Measurements from ENCODE around the gene TBC1D9.

TBC1D9 gene

GRCh38 chr4:140637836-140638235 lies 118.3 kb downstream of the TBC1D9 start:
- Histone ChIP-seq H3K27ac (ENCODE audit: extremely low read depth, low read depth, low read length) (no peak overlapping the region), H3K4me3 (ENCODE audit: low read depth, low read length) (no peak overlapping the region), H3K9me3 (ENCODE audit: control insufficient read depth, insufficient read depth, low read depth, low read length) (no peaks in the 10 kb centered on the region), H3K36me3 (ENCODE audit: control insufficient read depth in 2 of 2, insufficient read depth in 1 of 2, low read length in 2 of 2) (peaks cover 4 to 58% of the 10 kb centered on the region in 2 experiments; a peak in 2 of 3 replicates), H3K4me1 (ENCODE audit: control insufficient read depth, insufficient read depth, low read length) (no peaks in the 10 kb centered on the region)
- TF ChIP-seq ZNF571 (tag by site-specific recombination; IDR thresholded peaks at IDR 0.05) (no peak), ZNF654 (tag by site-specific recombination; IDR thresholded peaks at IDR 0.05; ENCODE audit: low read depth) (peak; percentile 26; the same call in 1 of the 2 replicates), SCRT2 (tag by site-specific recombination; IDR thresholded peaks at IDR 0.05) (0 out of 2 replicates have a peak, but pooled peaks have one; percentile 1)
- ChIA-PET POLR2A (interaction anchor here (0.7 kb wide), 1 partner anchor 201 kb away, joined by 3 read pairs; no protein-coding TSS in a partner anchor), CTCF (interaction anchor here (0.6 to 1.2 kb wide), 2 partner anchors 278 to 983 kb away, joined by 3 to 7 read pairs; no protein-coding TSS in a partner anchor)

- Histone ChIP-seq H3K36me3 (ENCODE audit: control insufficient read depth in 2 of 2, insufficient read depth in 1 of 2, low read length in 2 of 2) (peaks cover 4 to 66% of the 10 kb centered on the region in 2 experiments; a peak in 2 of 3 replicates), H3K4me3 (ENCODE audit: low read depth, low read length) (no peak overlapping the region), H3K27ac (ENCODE audit: extremely low read depth, low read depth, low read length) (no peak overlapping the region), H3K4me1 (ENCODE audit: control insufficient read depth, insufficient read depth, low read length) (no peaks in the 10 kb centered on the region), H3K9me3 (ENCODE audit: control insufficient read depth, insufficient read depth, low read depth, low read length) (no peaks in the 10 kb centered on the region)
- ChIA-PET POLR2A (no interaction called here), CTCF (interaction anchor here (0.6 to 0.9 kb wide), 5 partner anchors 15 to 174 kb away, joined by 3 to 4 read pairs (median 4); no protein-coding TSS in a partner anchor)
- no peak for TF ChIP-seq ZNF10 (tag by site-specific recombination; IDR thresholded peaks at IDR 0.05)
- TF ChIP-seq EGR2 (tag by site-specific recombination; IDR thresholded peaks at IDR 0.05; ENCODE audit: low read depth), result 0 out of 2 replicates have a peak, but pooled peaks have one; percentile 25
Observed at GRCh38 chr4:140635606-140636005, 120.6 kb downstream of the TBC1D9 start.

DNA sequence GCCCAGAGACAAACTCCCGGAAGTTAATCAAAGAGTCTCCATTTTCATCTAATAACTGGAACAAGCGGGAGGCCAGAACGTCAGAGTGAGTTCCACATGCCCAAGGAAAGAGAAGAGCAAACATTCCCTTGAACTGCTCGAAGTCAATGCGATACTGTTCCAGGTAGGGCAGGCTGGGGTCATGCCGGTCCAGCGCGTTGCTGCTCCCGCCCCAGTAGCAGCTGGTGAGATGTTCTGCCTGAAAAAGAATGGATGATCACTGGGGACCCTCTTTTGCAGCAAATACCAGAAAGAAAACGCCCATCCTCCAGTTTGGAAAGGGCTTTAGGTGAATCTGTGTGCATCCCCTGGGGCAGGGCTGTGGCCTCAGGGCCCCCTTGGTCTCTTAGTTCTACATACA lies 122.2 kb downstream of the TBC1D9 start:
- no peaks in the 10 kb centered on the region for H3K4me1 ChIP-seq (ENCODE audit: control insufficient read depth, insufficient read depth, low read length)
- CTCF ChIA-PET, result no interaction called here
- POLR2A ChIA-PET, result no interaction called here
- H3K9me3 ChIP-seq (ENCODE audit: control insufficient read depth, insufficient read depth, low read depth, low read length), result no peaks in the 10 kb centered on the region
- H3K36me3 ChIP-seq (ENCODE audit: control insufficient read depth in 2 of 2, insufficient read depth in 1 of 2, low read length in 2 of 2), result peaks cover 4 to 65% of the 10 kb centered on the region in 2 experiments; a peak in 2 of 3 replicates
- TF ChIP-seq ZSCAN30 (tag by site-specific recombination; IDR thresholded peaks at IDR 0.05), result no peak
- TF ChIP-seq, protein P1, sequence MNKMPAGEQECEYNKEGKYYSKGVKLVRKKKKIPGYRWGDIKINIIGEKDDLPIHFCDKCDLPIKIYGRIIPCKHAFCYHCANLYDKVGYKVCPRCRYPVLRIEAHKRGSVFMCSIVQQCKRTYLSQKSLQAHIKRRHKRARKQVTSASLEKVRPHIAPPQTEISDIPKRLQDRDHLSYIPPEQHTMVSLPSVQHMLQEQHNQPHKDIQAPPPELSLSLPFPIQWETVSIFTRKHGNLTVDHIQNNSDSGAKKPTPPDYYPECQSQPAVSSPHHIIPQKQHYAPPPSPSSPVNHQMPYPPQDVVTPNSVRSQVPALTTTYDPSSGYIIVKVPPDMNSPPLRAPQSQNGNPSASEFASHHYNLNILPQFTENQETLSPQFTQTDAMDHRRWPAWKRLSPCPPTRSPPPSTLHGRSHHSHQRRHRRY (tag by site-specific recombination; IDR thresholded peaks at IDR 0.05), result no peak
- H3K27ac ChIP-seq (ENCODE audit: extremely low read depth, low read depth, low read length), result no peak overlapping the region
- H3K4me3 ChIP-seq (ENCODE audit: low read depth, low read length), result no peak overlapping the region

GRCh38 chr4:140633124-140633523 lies 123.1 kb downstream of the TBC1D9 start:
- TF ChIP-seq ZNF394 (tag by site-specific recombination; IDR thresholded peaks at IDR 0.05; ENCODE audit: borderline replicate concordance) (no peak), ZNF670 (tag by site-specific recombination; IDR thresholded peaks at IDR 0.05; ENCODE audit: low read depth) (no peak), SCRT2 (tag by site-specific recombination; IDR thresholded peaks at IDR 0.05) (no peak), ZFHX2 (tag by site-specific recombination; conservative IDR thresholded peaks at IDR 0.05) (no peak), BCL11A (tag by site-specific recombination; IDR thresholded peaks at IDR 0.05; ENCODE audit: low read depth) (no peak), ZNF585B (tag by site-specific recombination; IDR thresholded peaks at IDR 0.05) (no peak), YY2 (tag by site-specific recombination; IDR thresholded peaks at IDR 0.05) (no peak), OVOL3 (tag by site-specific recombination; IDR thresholded peaks at IDR 0.05) (no peak), ZNF654 (tag by site-specific recombination; IDR thresholded peaks at IDR 0.05; ENCODE audit: low read depth) (no peak), ZNF211 (tag by site-specific recombination; IDR thresholded peaks at IDR 0.05; ENCODE audit: low read depth) (no peak), ZNF398 (tag by site-specific recombination; IDR thresholded peaks at IDR 0.05) (no peak)
- TF ChIP-seq, protein P2, sequence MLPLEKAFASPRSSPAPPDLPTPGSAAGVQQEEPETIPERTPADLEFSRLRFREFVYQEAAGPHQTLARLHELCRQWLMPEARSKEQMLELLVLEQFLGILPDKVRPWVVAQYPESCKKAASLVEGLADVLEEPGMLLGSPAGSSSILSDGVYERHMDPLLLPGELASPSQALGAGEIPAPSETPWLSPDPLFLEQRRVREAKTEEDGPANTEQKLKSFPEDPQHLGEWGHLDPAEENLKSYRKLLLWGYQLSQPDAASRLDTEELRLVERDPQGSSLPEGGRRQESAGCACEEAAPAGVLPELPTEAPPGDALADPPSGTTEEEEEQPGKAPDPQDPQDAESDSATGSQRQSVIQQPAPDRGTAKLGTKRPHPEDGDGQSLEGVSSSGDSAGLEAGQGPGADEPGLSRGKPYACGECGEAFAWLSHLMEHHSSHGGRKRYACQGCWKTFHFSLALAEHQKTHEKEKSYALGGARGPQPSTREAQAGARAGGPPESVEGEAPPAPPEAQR (tag by site-specific recombination; IDR thresholded peaks at IDR 0.05), result no peak
- ChIA-PET CTCF (no interaction called here), POLR2A (no interaction called here)
- H3K4me3 ChIP-seq (ENCODE audit: low read depth, low read length), result no peak overlapping the region
- H3K27ac ChIP-seq (ENCODE audit: extremely low read depth, low read depth, low read length), result no peak overlapping the region
- H3K36me3 ChIP-seq (ENCODE audit: control insufficient read depth in 2 of 2, insufficient read depth in 1 of 2, low read length in 2 of 2), result peaks cover 0 to 71% of the 10 kb centered on the region in 2 experiments; a peak in 2 of 3 replicates
- H3K9me3 ChIP-seq (ENCODE audit: control insufficient read depth, insufficient read depth, low read depth, low read length), result no peaks in the 10 kb centered on the region
- no peaks in the 10 kb centered on the region for H3K4me1 ChIP-seq (ENCODE audit: control insufficient read depth, insufficient read depth, low read length)

All from HEK293 (cell line).